ENCODE data around the gene EPHA7.

Gene EPHA7

DNA sequence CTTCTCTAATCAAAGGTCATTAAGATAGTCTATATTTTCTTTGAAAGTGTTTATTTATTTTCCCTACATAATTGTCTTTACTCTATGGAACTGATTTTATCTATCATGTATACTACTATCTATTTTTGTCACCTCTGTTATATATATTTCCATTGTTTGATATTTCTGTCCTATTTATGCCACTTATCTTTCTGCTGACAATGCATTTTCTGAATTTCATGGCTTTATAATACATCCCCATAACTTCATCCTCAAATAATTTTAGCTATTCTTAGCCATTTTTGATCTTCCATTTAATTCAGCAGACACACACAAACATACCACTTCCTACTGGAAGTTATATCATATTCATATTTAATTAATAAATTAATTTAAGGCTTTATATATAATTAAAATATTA lies 123.7 kb downstream of the EPHA7 start:
- in situ Hi-C loops (cut with HindIII; ENCODE audit: low pct_ligation_motif_present, low sequenced_read_pairs) = no loop called here
- no peak for DNase-seq

DNA sequence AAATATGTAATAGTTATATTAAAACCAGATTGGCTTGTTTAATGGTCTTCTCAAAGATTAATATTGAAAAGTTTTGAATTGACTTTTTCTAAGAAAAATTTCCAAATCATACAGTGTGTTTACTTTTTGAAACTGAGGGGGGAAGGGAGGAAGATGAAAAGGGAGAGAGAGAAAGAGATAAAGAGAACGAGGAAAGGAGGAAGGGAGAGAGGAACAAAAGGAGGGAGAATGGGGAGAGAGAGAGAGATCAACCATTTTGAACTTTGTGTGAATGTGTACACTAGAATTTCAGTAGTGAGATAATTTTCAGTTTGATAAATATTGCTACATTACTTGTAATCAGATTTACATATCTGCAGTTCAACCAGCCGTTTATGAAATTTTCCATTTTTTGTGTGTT lies 124.5 kb downstream of the EPHA7 start:
- no peak overlapping the region for H3K27ac ChIP-seq
- TF ChIP-seq, protein P1, sequence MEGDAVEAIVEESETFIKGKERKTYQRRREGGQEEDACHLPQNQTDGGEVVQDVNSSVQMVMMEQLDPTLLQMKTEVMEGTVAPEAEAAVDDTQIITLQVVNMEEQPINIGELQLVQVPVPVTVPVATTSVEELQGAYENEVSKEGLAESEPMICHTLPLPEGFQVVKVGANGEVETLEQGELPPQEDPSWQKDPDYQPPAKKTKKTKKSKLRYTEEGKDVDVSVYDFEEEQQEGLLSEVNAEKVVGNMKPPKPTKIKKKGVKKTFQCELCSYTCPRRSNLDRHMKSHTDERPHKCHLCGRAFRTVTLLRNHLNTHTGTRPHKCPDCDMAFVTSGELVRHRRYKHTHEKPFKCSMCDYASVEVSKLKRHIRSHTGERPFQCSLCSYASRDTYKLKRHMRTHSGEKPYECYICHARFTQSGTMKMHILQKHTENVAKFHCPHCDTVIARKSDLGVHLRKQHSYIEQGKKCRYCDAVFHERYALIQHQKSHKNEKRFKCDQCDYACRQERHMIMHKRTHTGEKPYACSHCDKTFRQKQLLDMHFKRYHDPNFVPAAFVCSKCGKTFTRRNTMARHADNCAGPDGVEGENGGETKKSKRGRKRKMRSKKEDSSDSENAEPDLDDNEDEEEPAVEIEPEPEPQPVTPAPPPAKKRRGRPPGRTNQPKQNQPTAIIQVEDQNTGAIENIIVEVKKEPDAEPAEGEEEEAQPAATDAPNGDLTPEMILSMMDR (IDR thresholded peaks at IDR 0.05; ENCODE audit: low read depth, low read length, missing control alignments) = no peak
- H3K27me3 ChIP-seq (replicated peaks) = no peaks in the 10 kb centered on the region
- in situ Hi-C loops (cut with HindIII; ENCODE audit: low pct_ligation_motif_present, low sequenced_read_pairs) = no loop called here
- H3K4me3 ChIP-seq (ENCODE audit: low read depth, low read length) = no peak overlapping the region
- H3K36me3 ChIP-seq (replicated peaks) = no peaks in the 10 kb centered on the region
- no peak for DNase-seq

More for the DNA sequence above, 123.7 kb downstream of the EPHA7 start:
- Histone ChIP-seq H3K4me3 (ENCODE audit: low read depth, low read length) (no peak overlapping the region), H3K27ac (no peak overlapping the region), H3K27me3 (replicated peaks) (no peaks in the 10 kb centered on the region), H3K36me3 (replicated peaks) (no peaks in the 10 kb centered on the region)
- TF ChIP-seq, protein P1 (IDR thresholded peaks at IDR 0.05; ENCODE audit: low read depth, low read length, missing control alignments) = no peak

DNA sequence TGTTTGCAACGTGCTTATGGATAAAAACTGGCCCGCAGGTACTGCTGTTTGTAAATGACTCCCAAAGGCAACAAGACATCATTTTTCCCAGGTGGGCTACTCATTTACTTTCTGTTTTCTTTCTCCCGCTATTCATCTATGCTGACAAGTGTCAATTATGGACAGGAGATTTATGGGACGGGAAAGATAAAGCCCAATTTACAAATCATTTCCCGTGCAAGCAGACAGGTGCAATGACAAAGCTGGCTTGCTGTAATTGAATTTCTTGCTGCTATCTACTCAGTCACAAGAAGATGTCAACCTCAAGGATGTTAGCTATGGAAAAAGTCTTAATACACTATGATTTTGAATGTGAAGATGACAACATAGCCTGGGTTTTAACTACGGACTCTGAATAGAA lies 125.5 kb downstream of the EPHA7 start:
- in situ Hi-C loops (cut with HindIII; ENCODE audit: low pct_ligation_motif_present, low sequenced_read_pairs) = no loop called here
- no peaks in the 10 kb centered on the region for H3K27me3 ChIP-seq (replicated peaks)
- H3K4me3 ChIP-seq (ENCODE audit: low read depth, low read length) = no peak overlapping the region
- TF ChIP-seq, protein P1 (IDR thresholded peaks at IDR 0.05; ENCODE audit: low read depth, low read length, missing control alignments) = no peak
- H3K36me3 ChIP-seq (replicated peaks) = no peaks in the 10 kb centered on the region
- no peak overlapping the region for H3K27ac ChIP-seq
- no peak for DNase-seq

DNA sequence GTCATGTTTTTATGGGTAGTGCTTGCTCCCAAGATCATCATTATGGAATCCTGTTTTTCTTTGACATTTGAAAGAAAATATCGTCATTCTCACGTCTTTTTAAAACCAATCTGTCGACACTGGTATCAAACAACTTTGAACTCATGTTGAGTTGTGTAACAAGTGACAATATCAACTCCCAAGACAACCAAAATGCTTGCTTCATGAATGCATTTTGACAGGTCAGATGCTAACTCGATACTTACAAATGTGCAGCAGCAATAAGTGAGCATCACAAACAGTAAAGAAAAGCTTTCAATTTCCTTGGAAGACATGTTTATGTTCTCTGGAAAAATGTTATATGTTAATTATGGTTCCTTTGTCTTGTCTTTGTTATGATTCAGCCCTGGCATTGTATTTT lies 125.9 kb downstream of the EPHA7 start:
- DNase-seq = no peak
- in situ Hi-C loops (cut with HindIII; ENCODE audit: low pct_ligation_motif_present, low sequenced_read_pairs) = no loop called here
- H3K27me3 ChIP-seq (replicated peaks) = no peaks in the 10 kb centered on the region
- no peak overlapping the region for H3K27ac ChIP-seq
- H3K4me3 ChIP-seq (ENCODE audit: low read depth, low read length) = no peak overlapping the region
- TF ChIP-seq, protein P1 (IDR thresholded peaks at IDR 0.05; ENCODE audit: low read depth, low read length, missing control alignments) = no peak
- no peaks in the 10 kb centered on the region for H3K36me3 ChIP-seq (replicated peaks)

DNA sequence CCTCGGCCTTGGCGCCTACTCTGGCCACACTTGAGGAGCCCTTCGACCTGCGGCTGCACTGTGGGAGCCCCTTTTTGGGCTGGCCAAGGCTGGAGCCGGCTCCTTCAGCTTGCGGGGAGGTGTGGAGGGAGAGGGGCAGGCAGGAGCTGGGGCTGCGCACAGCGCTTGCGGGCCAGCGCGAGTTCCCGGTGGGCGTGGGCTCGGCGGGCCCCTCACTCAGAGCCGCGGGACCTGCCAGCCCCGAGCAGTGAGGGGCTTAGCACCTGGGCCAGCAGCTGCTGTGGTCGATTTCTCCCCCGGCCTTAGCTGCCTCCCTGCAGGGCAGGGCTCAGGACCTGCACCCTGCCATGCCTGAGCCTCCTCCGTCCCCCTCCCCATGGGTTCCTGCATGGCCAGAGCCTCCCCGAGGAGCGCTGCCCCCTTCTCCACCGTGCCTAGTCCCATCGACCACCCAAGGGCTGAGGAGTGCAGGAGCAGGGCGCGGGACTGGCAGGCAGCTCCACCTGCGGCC lies 136.8 kb downstream of the EPHA7 start:
- no peak for DNase-seq
- Histone ChIP-seq H3K27me3 (replicated peaks) (no peaks in the 10 kb centered on the region), H3K36me3 (replicated peaks) (no peaks in the 10 kb centered on the region), H3K4me3 (ENCODE audit: low read depth, low read length) (no peak overlapping the region), H3K27ac (no peak overlapping the region)
- in situ Hi-C loops (cut with HindIII; ENCODE audit: low pct_ligation_motif_present, low sequenced_read_pairs) = no loop called here
- TF ChIP-seq, protein P1 (IDR thresholded peaks at IDR 0.05; ENCODE audit: low read depth, low read length, missing control alignments) = no peak

- in situ Hi-C loops (cut with HindIII; ENCODE audit: low pct_ligation_motif_present, low sequenced_read_pairs) = no loop called here
- Histone ChIP-seq H3K36me3 (replicated peaks) (no peaks in the 10 kb centered on the region), H3K27ac (no peak overlapping the region), H3K27me3 (replicated peaks) (no peaks in the 10 kb centered on the region), H3K4me3 (ENCODE audit: low read depth, low read length) (no peak overlapping the region)
- no peak for DNase-seq
- TF ChIP-seq, protein P1 (IDR thresholded peaks at IDR 0.05; ENCODE audit: low read depth, low read length, missing control alignments) = no peak
Measured at GRCh38 chr6:93278241-93278640, 141.1 kb downstream of the EPHA7 start.
